ENCODE data around the gene MRPL30.
"Not testable (repeated sequence)": the region's sequence is repeated elsewhere in the genome, so short reads cannot be mapped to it uniquely, and the experiment has no call there.

The MRPL30 gene

GRCh38 chr2:99187011-99187410, 6.0 kb downstream of the MRPL30 start:
- no peak for DNase-seq

GRCh38 chr2:99188357-99188756, 7.4 kb downstream of the MRPL30 start:
- DNase-seq, result no peak

GRCh38 chr2:99190548-99190947, 9.6 kb downstream of the MRPL30 start:
- DNase-seq, result no peak

GRCh38 chr2:99192364-99192763, 11.4 kb downstream of the MRPL30 start:
- not testable (repeated sequence) for DNase-seq

GRCh38 chr2:99198103-99198841, 17.3 kb downstream of the MRPL30 start:
- DNase-seq, result no peak

- DNase-seq, result no peak
Measured at GRCh38 chr2:99200076-99200800, 19.3 kb downstream of the MRPL30 start.

GRCh38 chr2:99201959-99202678, 21.1 kb downstream of the MRPL30 start:
- no peak for DNase-seq

- DNase-seq, result no peak
Measured at GRCh38 chr2:99205491-99205890, 24.5 kb downstream of the MRPL30 start.

- DNase-seq, result no peak
Measured at GRCh38 chr2:99216096-99216495, 35.1 kb downstream of the MRPL30 start.

GRCh38 chr2:99217929-99218501, 37.0 kb downstream of the MRPL30 start:
- no peak for DNase-seq

GRCh38 chr2:99233177-99233576, 52.2 kb downstream of the MRPL30 start:
- not testable (repeated sequence) for DNase-seq

GRCh38 chr2:99238599-99238998, 57.6 kb downstream of the MRPL30 start:
- DNase-seq, result no peak

GRCh38 chr2:99240431-99240830, 59.4 kb downstream of the MRPL30 start:
- no peak for DNase-seq

GRCh38 chr2:99242151-99242550, 61.2 kb downstream of the MRPL30 start:
- DNase-seq, result no peak

Measured in NCI-H1930 (cell line).